ENCODE measurements around the gene FAM168B.

GRCh38 chr2:131112529-131112928, 19.3 kb upstream of the FAM168B start:
- TF ChIP-seq POLR2A (IDR thresholded peaks at IDR 0.05; ENCODE audit: low read depth, low read length) (no peak), BACH1 (IDR thresholded peaks at IDR 0.05; ENCODE audit: borderline replicate concordance) (no peak), YY1 (IDR thresholded peaks at IDR 0.05; ENCODE audit: low read depth, low read length) (no peak), SIX5 (IDR thresholded peaks at IDR 0.05; ENCODE audit: low read depth, low read length, severe bottlenecking) (no peak), CTCF (IDR thresholded peaks at IDR 0.05 in 2 of 3, conservative IDR thresholded peaks at IDR 0.05 in 1 of 3; ENCODE audit: control insufficient read depth in 2 of 3, extremely low read depth in 1 of 3, insufficient read depth in 1 of 3, low read depth in 3 of 3, low read length in 3 of 3) (no peak), RAD21 (IDR thresholded peaks at IDR 0.05; ENCODE audit: insufficient read depth, low read depth, low read length) (no peak), EZH2 (IDR thresholded peaks at IDR 0.05; ENCODE audit: borderline replicate concordance, control insufficient read depth, low read depth, low read length) (no peak), STAT1 (conservative IDR thresholded peaks at IDR 0.05) (no peak)
